Breast epithelium (tissue), 3 donors: ENCODE measurements around the gene IRAK3.

Source experiments
- CTCF ChIP-seq, 3 donors: fragments of 450-650 bp; IDR thresholded peaks; one replicate each; pipeline ENCODE4 v1.5.1; 2016 to 2017; ENCODE audit warnings: antibody characterized with exemption in 3 of 3, mild to moderate bottlenecking in 3 of 3, moderate library complexity in 3 of 3
- POLR2A ChIP-seq: fragments of 450-650 bp; IDR thresholded peaks from one replicate; pipeline ENCODE4 v1.6.1; 2016; ENCODE audit warnings: antibody characterized with exemption, mild to moderate bottlenecking, moderate library complexity

GRCh38 chr12:66188584-66189485 is at the start of gene IRAK3:
- TF ChIP-seq CTCF (IDR thresholded peaks at IDR 0.05) = no peak
- peak; percentile 29 for TF ChIP-seq POLR2A
